GF-D8 (cell line): ENCODE results near the gene SAMD8.
A peak's percentile ranks its signal among the peaks of the same experiment; 100 is the strongest.
"Not testable (repeated sequence)": the region's sequence is repeated elsewhere in the genome, so short reads cannot be mapped to it uniquely, and the experiment has no call there.

ENCODE experiments used
- DNase-seq: peaks from one replicate; lab custom pipeline; 2025; lab: John Stamatoyannopoulos, UW

The SAMD8 gene

GRCh38 chr10:75195035-75195763 is 83.7 kb downstream of the SAMD8 start:
- DNase-seq, result no peak

DNA sequence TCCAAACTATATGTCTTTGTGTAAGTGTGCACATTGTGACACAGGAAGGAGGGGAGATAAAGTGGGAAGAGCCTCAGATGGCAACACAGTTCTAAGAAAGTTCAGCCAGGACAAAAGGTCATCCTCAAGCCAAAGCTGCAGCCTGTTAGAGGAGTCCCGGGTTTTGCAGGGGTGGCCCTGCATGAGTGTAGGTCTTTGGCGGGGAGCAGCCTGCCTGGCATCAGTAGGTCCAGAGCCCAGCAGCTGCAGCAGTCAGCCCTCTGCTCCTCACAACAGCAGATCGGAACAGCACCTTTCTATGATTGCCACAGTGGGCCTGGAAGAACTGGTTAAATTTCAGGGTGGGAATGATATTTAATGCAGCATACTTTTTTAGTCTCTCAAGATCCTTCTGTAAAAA is 85.6 kb downstream of the SAMD8 start:
- DNase-seq, result no peak

GRCh38 chr10:75197906-75198305 is 86.5 kb downstream of the SAMD8 start:
- DNase-seq, result no peak

- not testable (repeated sequence) for DNase-seq
These were observed 88.5 kb downstream of the SAMD8 start for GRCh38 chr10:75199949-75200348.

DNA sequence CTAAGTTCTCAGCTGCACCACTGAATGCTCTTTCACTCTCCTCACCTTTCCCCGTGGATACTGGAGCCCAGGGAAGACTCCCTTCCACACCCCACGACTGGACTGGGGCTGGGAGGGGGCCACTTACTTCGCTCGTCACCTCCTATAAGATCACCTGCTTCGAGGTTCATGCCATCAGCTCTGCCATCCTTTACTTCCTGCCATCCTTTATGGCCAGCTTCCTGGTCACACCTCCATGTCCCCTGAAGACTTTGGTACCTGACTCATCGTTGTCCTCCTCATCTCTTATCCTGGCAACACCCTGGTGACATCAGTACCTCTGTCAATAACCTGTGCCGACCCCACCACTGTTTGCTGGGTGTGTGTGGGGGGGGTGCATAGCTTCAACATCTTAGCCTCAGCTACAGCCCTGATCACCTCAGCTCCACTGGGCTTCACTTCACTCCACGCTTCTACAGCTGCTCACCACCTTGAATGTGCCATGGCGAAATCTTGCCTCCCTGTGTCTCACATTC is 90.4 kb downstream of the SAMD8 start:
- DNase-seq, result no peak

GRCh38 chr10:75202321-75203045 is 91.0 kb downstream of the SAMD8 start:
- no peak for DNase-seq

- not testable (repeated sequence) for DNase-seq
These were observed 91.7 kb downstream of the SAMD8 start for GRCh38 chr10:75203046-75203620.

GRCh38 chr10:75203724-75204123 is 92.3 kb downstream of the SAMD8 start:
- DNase-seq, result no peak

GRCh38 chr10:75205908-75206307 is 94.5 kb downstream of the SAMD8 start:
- DNase-seq, result no peak

GRCh38 chr10:75206638-75207037 is 95.2 kb downstream of the SAMD8 start:
- DNase-seq, result not testable (repeated sequence)

DNA sequence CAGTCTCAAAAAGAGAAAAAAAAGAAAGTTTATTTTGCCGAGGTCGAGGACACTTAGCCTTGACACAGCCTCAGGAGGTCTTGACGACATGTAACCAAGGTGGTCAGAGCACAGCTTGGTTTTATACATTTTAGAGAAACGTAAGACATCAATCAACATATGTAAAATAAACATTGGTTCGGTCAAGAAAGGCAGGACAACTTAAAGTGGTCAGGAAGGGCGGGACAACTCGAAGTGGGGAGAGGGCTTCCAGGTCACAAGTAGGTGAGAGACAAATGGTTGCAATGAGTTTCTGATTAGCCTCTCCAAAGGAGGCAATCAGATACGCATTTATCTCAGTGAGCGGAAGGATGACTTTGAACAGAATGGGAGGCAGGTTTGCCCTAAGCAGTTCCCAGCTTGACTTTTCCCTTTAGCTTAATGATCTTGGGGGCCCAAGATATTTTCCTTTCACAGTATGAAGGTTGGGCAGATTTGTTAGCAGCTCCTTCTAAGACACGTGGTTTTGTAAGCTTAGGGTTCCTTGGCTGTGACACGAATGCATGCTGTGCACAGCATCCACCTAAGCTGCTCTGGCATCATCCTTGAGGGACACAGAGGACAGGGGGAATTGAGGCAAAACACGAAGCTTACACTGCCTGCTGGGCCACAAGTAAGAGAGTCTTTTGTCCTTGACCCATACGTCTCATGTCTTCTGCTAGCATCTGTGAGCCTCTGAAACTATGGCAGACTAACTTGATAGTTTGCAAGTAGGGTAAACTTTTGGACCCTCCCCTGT is 95.8 kb downstream of the SAMD8 start:
- DNase-seq, result no peak

DNA sequence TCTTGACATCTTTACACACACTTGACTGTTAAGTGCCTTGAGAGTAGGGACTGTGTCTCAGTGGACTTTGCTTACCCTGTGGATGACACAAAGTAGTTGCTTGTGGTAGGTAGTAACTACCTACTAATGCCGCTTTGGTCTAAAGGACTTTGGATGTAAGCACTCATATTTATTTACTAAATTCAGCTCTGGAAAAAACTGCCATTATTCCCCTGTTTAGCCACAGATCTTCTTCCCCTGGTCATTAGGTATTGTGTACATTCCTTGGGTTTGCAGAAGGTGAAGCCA is 96.3 kb downstream of the SAMD8 start:
- no peak for DNase-seq

GRCh38 chr10:75208181-75208580 is 96.7 kb downstream of the SAMD8 start:
- no peak for DNase-seq

DNA sequence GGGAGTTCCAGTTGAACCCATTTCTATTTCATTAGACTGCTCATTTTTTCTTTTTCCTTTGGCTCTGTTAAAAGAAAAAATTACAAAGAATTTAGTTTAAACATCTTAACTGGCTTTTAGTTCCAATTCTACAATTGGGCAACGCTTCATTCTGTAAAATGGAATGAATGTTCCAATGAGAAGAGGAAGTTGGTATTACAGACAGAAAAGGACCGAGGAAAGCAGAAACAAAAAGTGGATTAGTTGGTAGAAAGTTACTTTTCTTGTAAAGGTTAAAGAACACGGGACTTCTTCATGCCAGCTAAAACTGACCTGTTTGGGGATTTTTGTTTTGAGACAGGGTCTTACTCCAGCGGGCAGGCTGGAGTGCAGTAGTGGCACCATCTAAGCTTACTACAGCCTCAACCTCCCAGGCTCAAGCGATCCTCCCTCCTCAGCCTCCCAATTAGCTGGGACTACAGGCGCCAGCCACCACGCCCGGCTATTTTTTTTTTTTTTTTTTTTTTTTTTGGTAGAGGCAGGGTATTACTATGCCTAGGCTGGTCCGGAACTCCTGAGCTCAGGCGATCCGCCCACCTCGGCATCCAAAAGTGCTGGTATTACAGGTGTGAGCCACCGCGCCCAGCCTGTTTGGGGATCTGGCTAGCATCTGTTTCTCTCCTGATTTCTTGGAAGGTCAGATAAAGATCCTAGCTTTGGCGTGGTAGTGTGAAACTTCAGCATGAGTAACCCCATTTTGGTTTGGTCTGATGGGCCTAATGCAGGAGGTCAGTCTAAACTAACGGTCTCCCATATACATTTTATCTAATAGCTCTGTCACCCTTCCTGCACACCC is 97.8 kb downstream of the SAMD8 start:
- DNase-seq, result no peak

- peak; percentile 49 for DNase-seq
These were observed 98.4 kb downstream of the SAMD8 start for GRCh38 chr10:75209921-75210281.

- peak; percentile 68 for DNase-seq
These were observed 99.0 kb downstream of the SAMD8 start, which contains the start of gene VDAC2 for GRCh38 chr10:75210282-75211006. Gene VDAC2 (plus strand): TSS chr10:75210796. CDS start chr10:75211159, 363 bp downstream.

DNA sequence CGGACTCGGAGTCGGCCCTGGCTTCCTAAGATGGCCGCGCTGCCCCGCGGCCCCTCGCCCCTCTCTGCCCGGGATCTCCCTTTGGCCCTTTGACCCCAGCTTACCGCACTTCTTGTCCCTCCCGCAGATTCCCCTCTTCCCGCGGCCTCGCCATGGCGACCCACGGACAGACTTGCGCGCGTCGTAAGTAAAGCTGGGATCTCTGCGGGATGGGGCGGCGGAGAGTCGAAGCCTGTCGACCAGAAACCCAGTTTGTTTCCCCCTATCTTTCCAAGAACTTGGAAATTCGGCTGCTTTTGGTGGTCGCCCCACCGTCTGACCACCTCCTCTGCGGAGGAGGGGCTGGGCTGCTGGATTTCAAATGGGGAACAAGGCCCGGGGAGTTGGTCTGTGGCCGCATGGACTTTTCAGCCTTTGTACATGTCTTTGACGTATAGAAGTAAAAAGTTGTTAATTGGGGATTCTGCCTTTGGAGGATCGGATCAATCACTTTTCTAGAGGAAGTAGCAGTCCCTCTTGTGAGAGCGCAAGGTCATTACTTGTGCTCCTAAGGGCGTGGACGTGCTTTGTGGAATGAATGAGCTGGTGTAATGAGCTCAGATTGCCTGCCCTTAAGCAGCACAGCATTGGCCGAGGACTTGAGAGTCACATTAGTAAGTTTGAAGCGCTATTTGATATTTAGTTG is 99.7 kb downstream of the SAMD8 start:
- no peak for DNase-seq

- no peak for DNase-seq
These were observed 100.9 kb downstream of the SAMD8 start for GRCh38 chr10:75212343-75212742.

GRCh38 chr10:75220274-75220673 is 108.8 kb downstream of the SAMD8 start:
- no peak for DNase-seq

- not testable (repeated sequence) for DNase-seq
These were observed 110.0 kb downstream of the SAMD8 start for GRCh38 chr10:75221492-75221891.
